WERI-Rb-1 (cell line): ENCODE data around the gene RGS18.

Experiments
- DNase-seq: peaks from one replicate; pipeline ENCODE4 v3.0.0-alpha.2; 2020
- H3K27ac ChIP-seq: fragments of 250-450 bp; sonication (Bioruptor Pico); 2 replicates; pipeline ENCODE4 v1.5.1; 2020; ENCODE audit warnings: mild to moderate bottlenecking, moderate library complexity
- H3K27me3 ChIP-seq: fragments of 250-450 bp; sonication (Bioruptor Pico); 2 replicates; pipeline ENCODE4 v1.5.1; 2021; ENCODE audit warnings: mild to moderate bottlenecking, low read depth, moderate library complexity; ENCODE audit not compliant: insufficient read depth, severe bottlenecking
- H3K36me3 ChIP-seq: fragments of 250-450 bp; sonication (Bioruptor Pico); 2 replicates; pipeline ENCODE4 v1.5.1; 2020; ENCODE audit warnings: mild to moderate bottlenecking, moderate library complexity
- H3K4me3 ChIP-seq: 2 replicates; pipeline ENCODE4 v1.5.1; 2011; ENCODE audit warnings: low read depth, mild to moderate bottlenecking, control low read depth, low read length
- H3K9me3 ChIP-seq: fragments of 250-450 bp; sonication (Bioruptor Pico); 2 replicates; pipeline ENCODE4 v1.5.1; 2021; ENCODE audit warnings: mild to moderate bottlenecking, moderate library complexity; ENCODE audit not compliant: severe bottlenecking
- TF ChIP-seq, protein P1 (sequence below): IDR thresholded peaks from 2 replicates; pipeline ENCODE4 v1.5.1; 2011; ENCODE audit warnings: low read depth, mild to moderate bottlenecking, control low read depth, inconsistent platforms, low read length

Gene RGS18, protein sequence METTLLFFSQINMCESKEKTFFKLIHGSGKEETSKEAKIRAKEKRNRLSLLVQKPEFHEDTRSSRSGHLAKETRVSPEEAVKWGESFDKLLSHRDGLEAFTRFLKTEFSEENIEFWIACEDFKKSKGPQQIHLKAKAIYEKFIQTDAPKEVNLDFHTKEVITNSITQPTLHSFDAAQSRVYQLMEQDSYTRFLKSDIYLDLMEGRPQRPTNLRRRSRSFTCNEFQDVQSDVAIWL

DNA sequence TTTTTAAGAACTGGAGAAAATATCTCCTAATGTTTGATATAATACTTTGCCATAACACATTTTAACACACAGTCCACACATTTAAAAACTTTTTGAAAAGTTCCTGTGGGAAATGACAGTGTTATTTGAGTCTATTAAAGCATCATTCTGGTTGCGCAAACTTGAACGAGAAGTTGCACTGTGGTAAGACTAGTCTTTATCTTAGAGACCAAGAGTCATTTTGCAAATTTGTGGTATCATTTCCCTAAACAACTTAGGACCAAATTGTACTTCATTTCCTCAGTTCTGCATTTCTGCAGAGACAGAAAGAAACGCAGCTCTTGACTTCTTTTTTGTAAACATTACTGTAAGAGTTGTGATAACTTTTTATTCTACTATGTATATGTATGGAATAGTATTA lies at the start of gene RGS18:
Gene RGS18, plus strand, starts transcription at position 282 of the 400 bp plus-strand sequence. CDS start 176 bp downstream, outside the sequence.
- no peak within 1 kb of the TSS for H3K4me3 ChIP-seq
- DNase-seq: no peak
- no peaks in the 10 kb centered on the region for H3K36me3 ChIP-seq
- H3K9me3 ChIP-seq: no peaks in the 10 kb centered on the region
- no peak within 1 kb of the TSS for H3K27ac ChIP-seq
- TF ChIP-seq, protein P1, sequence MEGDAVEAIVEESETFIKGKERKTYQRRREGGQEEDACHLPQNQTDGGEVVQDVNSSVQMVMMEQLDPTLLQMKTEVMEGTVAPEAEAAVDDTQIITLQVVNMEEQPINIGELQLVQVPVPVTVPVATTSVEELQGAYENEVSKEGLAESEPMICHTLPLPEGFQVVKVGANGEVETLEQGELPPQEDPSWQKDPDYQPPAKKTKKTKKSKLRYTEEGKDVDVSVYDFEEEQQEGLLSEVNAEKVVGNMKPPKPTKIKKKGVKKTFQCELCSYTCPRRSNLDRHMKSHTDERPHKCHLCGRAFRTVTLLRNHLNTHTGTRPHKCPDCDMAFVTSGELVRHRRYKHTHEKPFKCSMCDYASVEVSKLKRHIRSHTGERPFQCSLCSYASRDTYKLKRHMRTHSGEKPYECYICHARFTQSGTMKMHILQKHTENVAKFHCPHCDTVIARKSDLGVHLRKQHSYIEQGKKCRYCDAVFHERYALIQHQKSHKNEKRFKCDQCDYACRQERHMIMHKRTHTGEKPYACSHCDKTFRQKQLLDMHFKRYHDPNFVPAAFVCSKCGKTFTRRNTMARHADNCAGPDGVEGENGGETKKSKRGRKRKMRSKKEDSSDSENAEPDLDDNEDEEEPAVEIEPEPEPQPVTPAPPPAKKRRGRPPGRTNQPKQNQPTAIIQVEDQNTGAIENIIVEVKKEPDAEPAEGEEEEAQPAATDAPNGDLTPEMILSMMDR: no peak
- no peaks in the 10 kb centered on the region for H3K27me3 ChIP-seq

DNA sequence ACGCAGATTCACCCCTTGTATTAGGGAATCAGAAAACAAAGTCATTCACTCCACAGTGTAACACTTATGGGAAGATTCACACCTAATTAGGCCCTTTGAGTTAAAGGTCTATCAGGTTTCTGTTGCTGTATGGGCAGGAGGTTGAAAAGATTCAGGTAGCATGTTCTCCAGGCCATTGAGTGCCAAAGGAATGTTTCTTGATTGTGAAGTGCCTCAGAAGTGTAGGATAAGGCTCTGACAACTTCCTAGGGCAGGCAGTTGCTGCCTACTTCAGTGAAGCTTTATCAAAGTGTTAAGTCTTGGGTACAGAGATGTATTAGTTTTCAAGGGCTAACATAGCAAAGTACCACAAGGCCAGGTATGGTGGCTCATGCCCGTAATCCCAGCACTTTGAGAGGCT lies 48.7 kb upstream of the RGS18 start:
- H3K27ac ChIP-seq: no peak overlapping the region
- H3K27me3 ChIP-seq: no peaks in the 10 kb centered on the region
- H3K4me3 ChIP-seq: no peak overlapping the region
- TF ChIP-seq, protein P1: no peak
- no peaks in the 10 kb centered on the region for H3K36me3 ChIP-seq
- no peak for DNase-seq
- no peaks in the 10 kb centered on the region for H3K9me3 ChIP-seq

DNA sequence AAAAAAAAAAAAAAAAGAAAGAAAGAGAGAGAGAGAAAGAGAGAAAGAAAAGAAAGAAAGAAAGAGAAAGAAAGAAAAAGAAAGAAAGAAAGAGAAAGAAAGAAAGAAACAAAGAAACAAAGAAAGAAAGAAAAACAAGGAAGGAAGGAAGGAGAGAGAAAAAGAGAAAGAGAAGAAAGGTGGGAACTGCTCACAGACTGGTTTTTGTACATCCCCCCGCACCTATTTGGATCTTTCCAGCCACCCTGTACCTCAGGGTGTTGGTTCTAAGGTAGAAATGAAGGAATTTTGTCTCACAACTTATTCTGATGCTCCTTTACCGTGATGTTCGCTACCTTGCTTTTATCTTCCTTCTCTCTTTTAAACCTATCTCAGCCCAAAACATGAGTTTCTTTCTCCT lies 43.3 kb upstream of the RGS18 start:
- Histone ChIP-seq H3K36me3 (no peaks in the 10 kb centered on the region), H3K9me3 (no peaks in the 10 kb centered on the region), H3K27me3 (no peaks in the 10 kb centered on the region), H3K4me3 (no peak overlapping the region), H3K27ac (no peak overlapping the region)
- TF ChIP-seq, protein P1: no peak
- DNase-seq: no peak

DNA sequence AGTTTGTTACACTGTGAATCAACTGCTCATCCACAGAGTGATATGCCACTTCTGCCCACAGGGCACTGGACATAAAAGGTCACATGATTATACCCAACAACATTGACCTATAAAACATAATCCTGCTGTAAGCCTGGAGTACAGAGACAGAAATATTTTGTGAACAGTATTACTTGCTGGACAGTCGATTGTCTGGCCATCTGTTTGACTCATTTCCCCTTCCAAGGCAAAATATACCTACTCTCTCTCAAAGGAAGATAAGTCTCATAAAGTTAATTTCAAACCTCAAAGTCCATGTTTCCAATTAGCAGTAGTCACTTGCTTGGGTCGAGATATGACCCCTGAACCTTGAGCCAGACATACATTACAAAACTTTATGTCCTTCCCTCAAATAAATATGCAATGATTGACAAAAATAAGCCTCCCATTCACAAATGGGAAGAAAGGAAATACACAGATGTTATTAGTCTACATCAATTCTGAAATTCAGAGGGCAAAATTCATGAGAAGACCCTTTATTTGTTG lies 39.3 kb upstream of the RGS18 start:
- TF ChIP-seq, protein P1: no peak
- Histone ChIP-seq H3K36me3 (no peaks in the 10 kb centered on the region), H3K9me3 (no peaks in the 10 kb centered on the region), H3K4me3 (no peak overlapping the region), H3K27me3 (no peaks in the 10 kb centered on the region), H3K27ac (no peak overlapping the region)
- DNase-seq: no peak

DNA sequence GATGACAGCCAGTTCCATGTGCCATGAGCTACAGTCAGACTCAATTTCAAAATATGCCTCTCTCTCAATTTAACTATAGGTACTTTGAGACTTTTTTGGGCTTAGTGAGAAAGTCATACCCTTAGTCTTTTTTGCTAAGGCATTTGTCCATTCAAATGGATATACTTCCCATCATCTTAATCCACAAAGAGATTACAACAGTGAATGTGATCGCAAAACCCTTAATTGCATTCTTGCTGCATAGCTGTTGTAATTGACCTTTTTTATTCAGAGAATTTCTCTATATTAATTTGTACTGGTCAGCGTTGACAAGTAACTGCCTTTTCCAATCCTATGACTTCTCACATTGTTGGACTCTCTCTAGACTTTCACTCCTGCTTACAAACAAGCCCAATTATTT lies 38.6 kb upstream of the RGS18 start:
- Histone ChIP-seq H3K9me3 (no peaks in the 10 kb centered on the region), H3K36me3 (no peaks in the 10 kb centered on the region), H3K27ac (no peak overlapping the region), H3K4me3 (no peak overlapping the region), H3K27me3 (no peaks in the 10 kb centered on the region)
- DNase-seq: no peak
- TF ChIP-seq, protein P1: no peak

DNA sequence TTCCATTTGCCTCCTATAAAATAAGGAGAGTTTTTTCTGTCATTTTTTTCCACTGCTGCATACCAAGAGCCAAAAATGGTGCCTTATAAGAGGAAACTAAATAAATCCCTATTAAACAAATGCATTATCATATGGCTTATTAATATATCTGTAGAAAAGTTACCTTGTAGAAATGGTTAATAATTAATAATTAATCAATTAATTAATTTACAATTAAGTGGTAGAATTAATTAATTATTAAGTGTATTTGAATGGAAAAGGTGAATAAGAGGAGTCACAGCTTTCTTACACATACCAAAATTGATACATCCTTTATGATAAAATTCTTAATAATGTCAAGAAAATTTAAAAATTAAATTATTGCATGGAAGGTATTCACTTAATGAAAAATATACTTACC lies 35.6 kb upstream of the RGS18 start:
- Histone ChIP-seq H3K27me3 (no peaks in the 10 kb centered on the region), H3K36me3 (no peaks in the 10 kb centered on the region), H3K4me3 (no peak overlapping the region), H3K9me3 (no peaks in the 10 kb centered on the region), H3K27ac (no peak overlapping the region)
- TF ChIP-seq, protein P1: no peak
- no peak for DNase-seq
